DMS153 treated with DMSO at 0.1 percent for 48 hours (cell line): ENCODE data around the gene UMODL1.
A peak's percentile ranks its signal among the peaks of the same experiment; 100 is the strongest.
"Not testable (repeated sequence)": the region's sequence is repeated elsewhere in the genome, so short reads cannot be mapped to it uniquely, and the experiment has no call there.

Source experiments
- DNase-seq: peaks from one replicate; lab custom pipeline; 2025; ENCODE audit not compliant: unreplicated experiment; lab: John Stamatoyannopoulos, UW

UMODL1 gene

GRCh38 chr21:42161401-42161955 is 90.4 kb downstream of the UMODL1 start:
- no peak for DNase-seq

- DNase-seq = no peak
Measured at GRCh38 chr21:42161956-42162681, 91.0 kb downstream of the UMODL1 start.

DNA sequence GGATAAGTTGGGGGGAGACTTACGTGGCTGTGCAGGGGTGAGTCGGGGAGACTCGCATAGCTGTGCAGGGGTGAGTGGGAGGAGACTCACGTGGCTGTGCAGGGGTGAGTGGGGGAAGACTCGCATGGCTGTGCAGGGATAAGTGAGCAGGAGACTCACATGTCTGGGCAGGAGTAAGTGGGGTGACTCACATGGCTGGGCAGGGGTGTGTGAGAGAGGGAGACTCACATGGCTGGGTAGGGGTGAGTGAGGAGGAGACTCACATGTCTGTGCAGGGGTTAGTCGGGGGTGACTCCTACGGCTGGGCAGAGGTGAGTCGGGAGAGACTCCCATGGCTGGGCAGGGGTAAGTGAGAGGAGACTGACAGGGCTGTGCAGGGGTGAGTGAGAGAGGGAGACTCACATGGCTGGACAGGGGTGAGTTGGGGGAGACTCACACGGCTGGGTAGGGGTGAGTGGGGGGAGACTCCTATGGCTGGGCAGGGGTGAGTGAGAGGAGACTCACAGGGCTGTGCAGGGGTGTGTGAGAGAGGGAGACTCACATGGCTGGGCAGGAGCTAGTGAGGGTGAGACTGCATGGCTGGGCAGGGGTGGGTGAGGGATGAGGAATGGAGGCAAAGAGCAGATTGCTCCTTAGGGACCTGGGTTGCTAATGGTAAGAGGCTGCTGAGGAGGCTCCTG is 91.9 kb downstream of the UMODL1 start:
- no peak for DNase-seq

GRCh38 chr21:42163511-42163863 is 92.4 kb downstream of the UMODL1 start:
- DNase-seq = no peak

DNA sequence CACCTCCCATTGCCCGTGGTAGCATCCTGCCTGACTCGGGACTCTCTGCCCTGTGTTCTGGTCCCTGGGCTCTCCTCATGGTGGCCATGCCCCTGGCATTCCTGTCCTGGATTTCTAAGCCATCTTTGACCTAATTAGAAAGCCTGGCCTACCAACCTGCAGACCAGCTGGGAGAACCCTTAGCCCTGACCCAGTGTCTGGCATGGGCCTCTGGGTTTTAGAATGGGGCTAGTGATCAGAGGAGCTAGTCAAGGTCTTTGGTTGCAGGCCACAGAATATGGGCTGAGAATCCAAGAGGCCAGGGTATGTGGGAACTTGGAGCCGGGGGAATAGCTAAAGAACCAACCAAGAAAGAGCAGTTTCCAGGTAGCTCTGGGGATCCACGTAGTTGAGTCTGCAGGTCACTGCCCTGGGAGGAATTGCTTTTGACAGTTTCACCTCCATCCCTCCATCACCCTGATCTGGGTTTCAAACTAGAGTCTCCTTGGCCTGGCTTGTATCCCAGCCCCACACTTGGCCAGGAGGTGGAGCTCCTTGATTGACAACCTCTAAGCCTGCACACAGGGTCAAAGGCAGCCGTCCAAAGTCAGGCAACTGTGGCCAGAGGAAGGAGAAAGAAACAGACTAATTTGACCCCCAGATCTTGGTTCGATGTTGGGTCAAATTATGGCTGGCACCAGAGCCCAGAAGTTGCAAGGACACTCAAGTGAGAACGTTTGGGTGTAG is 93.1 kb downstream of the UMODL1 start:
- DNase-seq = peak; percentile 22

GRCh38 chr21:42164818-42165217 is 93.7 kb downstream of the UMODL1 start:
- DNase-seq = no peak

- DNase-seq = no peak
Measured at GRCh38 chr21:42165901-42166300, 94.8 kb downstream of the UMODL1 start.

GRCh38 chr21:42169758-42170157 is 98.6 kb downstream of the UMODL1 start:
- DNase-seq = no peak

DNA sequence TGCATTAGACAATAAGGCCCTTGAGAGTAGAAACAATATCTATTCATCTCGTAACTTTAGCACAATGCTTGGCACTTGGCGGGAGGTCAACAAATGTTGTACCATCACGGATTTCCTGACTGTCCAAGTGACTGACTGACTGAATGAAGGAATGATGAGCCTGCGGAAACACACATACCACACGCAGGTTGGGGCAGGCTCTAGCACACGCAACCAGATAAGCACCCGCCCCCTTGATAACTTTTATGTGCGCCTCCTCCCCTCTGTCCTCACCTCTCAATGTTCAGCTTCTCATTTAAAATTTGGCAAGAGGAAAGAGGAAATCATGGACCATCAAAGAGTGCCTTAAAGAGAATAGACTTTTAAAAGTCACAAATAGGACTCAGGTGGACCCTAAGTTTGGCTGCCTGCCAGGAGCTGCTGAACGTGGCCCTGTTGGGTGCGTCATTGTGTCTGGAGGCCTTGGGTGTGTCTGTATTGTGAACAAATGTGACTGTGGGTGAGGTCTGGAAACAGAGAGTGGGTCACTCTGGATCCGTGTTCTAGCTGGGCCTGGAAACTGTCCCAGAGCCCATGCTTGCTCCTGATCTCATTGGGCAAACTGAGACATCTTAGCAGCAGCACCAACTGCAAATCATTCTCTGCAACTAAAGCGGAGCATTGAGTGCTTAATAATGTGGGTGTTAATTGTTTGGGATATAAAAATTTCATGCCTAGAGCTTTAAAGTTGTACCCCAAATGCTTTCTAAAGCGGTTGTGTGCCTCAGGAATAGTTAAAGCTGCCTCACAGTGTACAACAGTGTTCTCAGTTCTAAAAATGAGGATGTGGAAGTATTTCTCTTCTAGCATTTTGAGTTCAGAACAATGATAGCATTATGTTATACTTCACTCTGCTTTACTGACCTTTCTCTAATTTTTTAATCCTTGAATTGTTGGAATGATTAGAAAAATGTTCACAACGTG is 100.3 kb downstream of the UMODL1 start:
- peak; percentile 51 for DNase-seq

DNA sequence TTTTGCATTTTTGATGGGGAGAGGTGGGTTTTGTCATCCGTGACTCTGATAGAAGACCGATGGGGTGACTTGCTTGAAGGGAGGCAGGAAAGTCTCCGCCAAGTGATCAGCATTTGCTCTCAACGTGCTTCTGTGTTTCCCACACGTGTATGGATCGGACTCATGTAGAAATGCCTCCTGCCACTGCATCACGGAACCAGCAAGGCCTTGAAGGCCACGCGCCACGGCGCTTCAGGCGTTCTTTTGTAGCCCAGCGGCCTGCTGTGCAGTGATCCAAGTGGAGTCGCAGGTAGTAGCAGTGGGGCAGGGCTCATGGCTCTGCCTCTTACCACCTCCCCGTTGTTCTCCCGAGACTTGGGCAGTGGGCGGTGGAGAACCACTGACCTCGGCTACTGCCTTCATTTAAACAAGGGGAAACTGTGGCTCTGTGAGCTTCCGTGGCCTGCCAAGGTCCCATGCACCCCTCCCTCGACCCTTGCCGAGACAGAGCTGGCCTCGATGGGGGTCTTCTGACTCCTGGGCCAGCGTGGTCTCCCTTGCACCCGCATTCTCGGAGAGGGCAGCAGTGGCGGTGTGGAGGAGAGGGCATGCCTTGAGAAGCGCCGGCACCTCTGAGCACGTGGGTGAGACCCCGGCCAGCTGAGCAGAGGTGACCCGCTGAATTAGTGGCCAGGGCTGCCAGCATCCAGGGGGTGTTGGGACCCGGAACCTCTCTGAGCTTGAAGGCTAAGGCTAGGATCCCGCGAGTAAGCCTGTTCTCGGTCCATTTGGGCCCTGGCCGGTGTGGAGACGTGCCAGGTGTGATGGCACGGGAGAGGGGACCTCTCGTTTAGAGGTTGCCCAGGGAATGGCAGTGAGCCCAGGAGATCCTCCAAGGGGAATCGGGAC is 101.7 kb downstream of the UMODL1 start:
- no peak for DNase-seq

DNA sequence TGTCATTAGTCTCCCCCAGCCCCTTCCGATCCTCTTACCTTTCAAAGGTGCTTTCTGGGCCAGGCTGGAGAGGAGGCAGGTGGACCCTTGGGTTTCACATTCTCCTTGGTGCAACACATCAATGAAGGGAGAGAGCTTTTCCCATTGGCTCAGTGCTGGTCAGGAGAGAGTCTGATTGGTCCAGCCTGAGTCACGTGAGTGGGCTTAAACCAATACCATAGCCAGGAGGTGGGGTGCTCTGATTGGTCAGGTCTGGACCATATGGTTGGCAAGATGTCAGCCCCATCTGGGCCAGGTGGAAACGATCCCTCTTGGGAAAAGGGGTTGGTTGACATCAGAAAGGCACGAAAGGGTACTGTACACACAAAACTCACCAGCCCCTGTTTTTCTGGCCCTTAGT is 103.1 kb downstream of the UMODL1 start:
- no peak for DNase-seq

DNA sequence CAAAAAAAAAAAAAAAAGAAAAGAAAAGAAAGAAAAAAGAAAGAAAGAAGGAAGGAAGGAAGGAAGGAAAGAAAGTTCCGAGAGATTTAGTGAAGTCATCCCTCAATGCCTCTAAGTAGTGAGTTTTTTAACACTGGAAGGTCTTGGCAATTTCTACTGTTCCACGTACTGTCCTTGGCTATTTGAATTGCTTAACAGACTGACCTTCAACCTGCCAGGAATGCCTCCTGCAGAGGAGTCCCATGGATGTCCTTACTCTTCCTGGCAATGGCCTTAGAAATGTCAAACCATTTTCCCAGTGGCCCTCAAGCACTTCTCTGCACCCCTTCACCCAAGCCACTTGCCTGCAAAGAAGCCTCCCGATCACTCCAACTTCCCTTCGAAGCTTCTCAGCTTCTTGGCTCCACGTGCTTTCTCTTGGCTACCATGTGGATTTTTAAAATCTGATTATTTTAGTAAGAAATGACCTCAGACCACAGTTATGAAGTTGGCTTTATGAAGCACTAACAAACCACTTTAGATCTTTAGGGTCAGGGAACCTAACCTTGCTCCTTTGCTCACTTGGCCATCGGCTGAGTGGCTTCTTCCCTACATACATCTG is 104.1 kb downstream of the UMODL1 start:
- DNase-seq = no peak

DNA sequence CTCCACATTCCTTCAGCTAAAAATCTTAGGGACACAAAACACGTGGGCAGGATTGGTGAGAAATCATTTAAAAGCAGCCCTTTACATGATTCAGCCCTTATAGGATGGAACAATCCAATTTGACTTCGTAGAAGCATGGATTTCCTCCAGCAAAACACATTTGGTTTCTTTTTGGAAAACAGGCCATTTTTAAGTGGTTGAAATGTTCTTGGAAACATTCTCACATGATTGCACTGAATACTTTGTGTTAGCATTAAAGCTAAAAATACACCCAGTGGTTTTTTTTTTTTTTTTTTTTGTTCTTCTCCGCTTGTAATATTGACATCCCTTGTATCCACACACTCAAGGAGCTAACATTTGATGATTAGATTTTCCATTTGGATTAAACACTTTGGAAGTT is 105.7 kb downstream of the UMODL1 start:
- no peak for DNase-seq

GRCh38 chr21:42179316-42179715 is 108.2 kb downstream of the UMODL1 start:
- DNase-seq = no peak

DNA sequence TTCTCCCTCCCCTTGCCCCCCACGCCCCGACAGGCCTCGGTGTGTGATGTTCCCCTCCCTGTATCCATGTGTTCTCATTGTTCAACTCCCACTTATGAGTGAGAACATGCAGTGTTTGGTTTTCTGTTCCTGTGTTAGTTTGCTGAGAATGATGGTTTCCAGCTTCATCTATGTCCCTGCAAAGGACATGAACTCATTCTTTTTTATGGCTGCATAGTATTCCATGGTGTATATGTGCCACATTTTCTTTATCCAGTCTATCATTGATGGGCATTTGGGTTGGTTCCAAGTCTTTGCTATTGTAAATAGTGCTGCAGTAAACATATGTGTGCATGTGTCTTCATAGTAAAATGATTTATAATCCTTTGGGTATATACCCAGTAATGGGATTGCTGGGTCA is 108.9 kb downstream of the UMODL1 start:
- not testable (repeated sequence) for DNase-seq

- DNase-seq = no peak
Measured at GRCh38 chr21:42182713-42183371, 111.7 kb downstream of the UMODL1 start.

DNA sequence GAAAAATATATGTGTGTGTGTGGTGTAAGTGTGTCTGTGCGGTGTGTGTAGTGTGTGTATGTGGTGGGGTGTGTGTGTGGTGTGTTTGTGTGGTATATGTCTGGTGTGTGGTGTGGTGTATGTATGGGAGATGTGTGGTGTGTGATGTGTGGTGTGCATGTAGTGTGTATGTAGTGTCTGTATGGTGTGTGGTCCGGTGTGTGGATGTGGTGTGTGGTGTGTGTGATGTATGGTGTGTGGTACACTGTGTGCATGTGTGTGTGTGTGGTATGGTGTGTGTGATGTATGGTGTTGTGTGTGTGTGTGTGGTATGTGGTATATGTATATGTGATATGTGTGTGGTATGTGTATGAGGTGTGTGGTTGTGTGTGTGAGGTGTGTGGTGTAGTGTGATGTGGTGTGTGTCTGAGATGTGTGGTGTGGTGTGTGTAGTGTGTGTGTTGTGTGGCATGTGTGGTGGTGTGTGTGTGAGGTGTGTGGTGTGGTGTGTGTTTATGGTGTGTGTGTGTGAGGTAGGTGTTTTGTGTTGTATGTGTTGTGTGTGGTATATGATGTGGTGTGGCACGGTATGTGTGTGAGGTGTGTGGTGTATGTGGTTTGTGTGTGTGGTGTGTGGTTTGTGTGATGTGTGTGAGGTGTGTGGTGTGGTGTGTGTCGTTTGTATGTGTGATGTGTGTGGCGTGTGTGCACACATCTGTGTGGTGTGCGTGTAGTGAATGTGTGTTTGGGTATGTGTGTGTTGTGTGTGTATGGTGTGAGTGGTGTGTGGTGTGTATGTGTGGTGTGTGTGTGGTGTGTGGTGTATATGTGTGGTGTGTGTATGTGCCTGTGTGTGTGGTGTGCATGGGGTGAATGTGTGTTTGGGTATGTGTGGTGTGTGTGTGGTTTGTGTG is 112.5 kb downstream of the UMODL1 start:
- no peak for DNase-seq

DNA sequence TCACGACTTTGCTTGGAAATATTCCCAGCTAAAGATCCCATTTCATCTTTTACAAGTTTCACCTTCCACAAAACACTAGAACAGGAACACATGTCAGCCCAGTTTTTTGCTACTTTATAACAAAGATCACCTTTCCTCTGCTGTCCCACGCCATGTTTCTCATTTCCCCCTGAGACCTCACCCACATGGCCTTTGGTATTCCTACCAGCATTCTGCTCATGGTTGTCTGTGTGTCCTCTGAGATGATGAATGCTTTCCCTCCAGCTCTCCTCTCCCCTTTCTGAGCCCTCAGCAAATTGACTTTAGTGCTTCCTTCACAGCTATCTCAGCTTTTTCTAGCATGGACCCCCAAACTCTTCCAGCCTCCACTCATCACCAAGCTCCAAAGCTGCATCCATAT is 115.5 kb downstream of the UMODL1 start:
- no peak for DNase-seq
